ENCODE measurements around the gene VSIG10.
"Not testable (repeated sequence)": the region's sequence is repeated elsewhere in the genome, so short reads cannot be mapped to it uniquely, and the experiment has no call there.

The VSIG10 gene

DNA sequence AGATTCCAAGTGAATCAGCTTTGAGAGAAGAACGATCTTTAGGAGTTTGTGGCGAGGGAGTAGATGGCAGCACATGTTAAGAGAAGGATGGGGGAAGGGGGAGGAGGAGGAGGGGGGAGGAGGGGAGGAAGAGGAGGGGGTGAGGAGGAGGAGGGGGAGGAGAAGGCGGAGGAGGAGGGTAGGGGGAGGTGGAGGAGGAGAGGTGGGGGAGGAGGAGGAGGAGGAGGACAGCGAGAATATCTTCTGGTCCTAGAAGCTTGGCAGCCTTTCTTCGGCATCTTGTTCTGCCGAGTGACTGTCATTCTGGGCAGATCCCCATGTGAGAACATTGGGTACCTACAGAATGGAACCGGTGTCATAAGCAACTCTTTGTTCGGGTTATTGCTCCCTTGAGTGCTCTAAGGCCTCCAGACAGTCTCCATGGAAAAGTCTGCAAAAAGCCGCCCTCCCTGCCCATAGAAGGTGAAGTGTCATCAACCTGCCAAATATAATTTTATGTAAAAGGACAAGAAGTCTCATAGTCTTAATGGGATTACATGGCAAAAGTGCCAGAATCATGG is 80.4 kb downstream of the VSIG10 start:
- H3K36me3 ChIP-seq (ENCODE audit: low read length) = peaks cover 29% of the 10 kb centered on the region
- no peaks in the 10 kb centered on the region for H3K9me3 ChIP-seq (ENCODE audit: insufficient read depth, low read length)
- H3K27me3 ChIP-seq (ENCODE audit: low read length) = no peaks in the 10 kb centered on the region
- no peaks in the 10 kb centered on the region for H3K9me2 ChIP-seq (replicated peaks; ENCODE audit: insufficient read depth, low read length)
- H3K79me2 ChIP-seq (ENCODE audit: insufficient read depth, low read length) = peaks cover 11% of the 10 kb centered on the region
- H2AFZ ChIP-seq (ENCODE audit: low read depth, low read length, severe bottlenecking) = no peak overlapping the region
- no peak overlapping the region for H3K4me2 ChIP-seq (ENCODE audit: low read depth, low read length, poor library complexity, severe bottlenecking)
- no peaks in the 10 kb centered on the region for H3F3A ChIP-seq (ENCODE audit: insufficient read depth)
- TF ChIP-seq, protein P1, sequence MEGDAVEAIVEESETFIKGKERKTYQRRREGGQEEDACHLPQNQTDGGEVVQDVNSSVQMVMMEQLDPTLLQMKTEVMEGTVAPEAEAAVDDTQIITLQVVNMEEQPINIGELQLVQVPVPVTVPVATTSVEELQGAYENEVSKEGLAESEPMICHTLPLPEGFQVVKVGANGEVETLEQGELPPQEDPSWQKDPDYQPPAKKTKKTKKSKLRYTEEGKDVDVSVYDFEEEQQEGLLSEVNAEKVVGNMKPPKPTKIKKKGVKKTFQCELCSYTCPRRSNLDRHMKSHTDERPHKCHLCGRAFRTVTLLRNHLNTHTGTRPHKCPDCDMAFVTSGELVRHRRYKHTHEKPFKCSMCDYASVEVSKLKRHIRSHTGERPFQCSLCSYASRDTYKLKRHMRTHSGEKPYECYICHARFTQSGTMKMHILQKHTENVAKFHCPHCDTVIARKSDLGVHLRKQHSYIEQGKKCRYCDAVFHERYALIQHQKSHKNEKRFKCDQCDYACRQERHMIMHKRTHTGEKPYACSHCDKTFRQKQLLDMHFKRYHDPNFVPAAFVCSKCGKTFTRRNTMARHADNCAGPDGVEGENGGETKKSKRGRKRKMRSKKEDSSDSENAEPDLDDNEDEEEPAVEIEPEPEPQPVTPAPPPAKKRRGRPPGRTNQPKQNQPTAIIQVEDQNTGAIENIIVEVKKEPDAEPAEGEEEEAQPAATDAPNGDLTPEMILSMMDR (IDR thresholded peaks at IDR 0.05; ENCODE audit: insufficient read depth, low read length, poor library complexity, severe bottlenecking) = no peak
- TF ChIP-seq EZH2phosphoT487 (conservative IDR thresholded peaks at IDR 0.05; ENCODE audit: low read length) = no peak
- no peak overlapping the region for H3K27ac ChIP-seq (ENCODE audit: low read depth, low read length)
- H4K20me1 ChIP-seq (ENCODE audit: low read depth, low read length) = no peaks in the 10 kb centered on the region
- no peak overlapping the region for H3K9ac ChIP-seq (ENCODE audit: low read length)
- no peak overlapping the region for H3K4me3 ChIP-seq (ENCODE audit: insufficient read depth, low read length, poor library complexity, severe bottlenecking)

GRCh38 chr12:118022728-118023109 is 81.1 kb downstream of the VSIG10 start:
- no peak overlapping the region for H2AFZ ChIP-seq (ENCODE audit: low read depth, low read length, severe bottlenecking)
- no peak overlapping the region for H3K4me3 ChIP-seq (ENCODE audit: insufficient read depth, low read length, poor library complexity, severe bottlenecking)
- H3K79me2 ChIP-seq (ENCODE audit: insufficient read depth, low read length) = peaks cover 18% of the 10 kb centered on the region
- H3K9ac ChIP-seq (ENCODE audit: low read length) = no peak overlapping the region
- TF ChIP-seq EZH2phosphoT487 (conservative IDR thresholded peaks at IDR 0.05; ENCODE audit: low read length) = no peak
- TF ChIP-seq, protein P1 (IDR thresholded peaks at IDR 0.05; ENCODE audit: insufficient read depth, low read length, poor library complexity, severe bottlenecking) = no peak
- H3K9me2 ChIP-seq (replicated peaks; ENCODE audit: insufficient read depth, low read length) = no peaks in the 10 kb centered on the region
- no peaks in the 10 kb centered on the region for H3K9me3 ChIP-seq (ENCODE audit: insufficient read depth, low read length)
- no peaks in the 10 kb centered on the region for H3K27me3 ChIP-seq (ENCODE audit: low read length)
- no peak overlapping the region for H3K4me2 ChIP-seq (ENCODE audit: low read depth, low read length, poor library complexity, severe bottlenecking)
- peaks cover 27% of the 10 kb centered on the region for H3K36me3 ChIP-seq (ENCODE audit: low read length)
- H3K27ac ChIP-seq (ENCODE audit: low read depth, low read length) = no peak overlapping the region
- no peaks in the 10 kb centered on the region for H3F3A ChIP-seq (ENCODE audit: insufficient read depth)
- peaks cover 2% of the 10 kb centered on the region; the same call in 1 of the 2 replicates for H4K20me1 ChIP-seq (ENCODE audit: low read depth, low read length)

DNA sequence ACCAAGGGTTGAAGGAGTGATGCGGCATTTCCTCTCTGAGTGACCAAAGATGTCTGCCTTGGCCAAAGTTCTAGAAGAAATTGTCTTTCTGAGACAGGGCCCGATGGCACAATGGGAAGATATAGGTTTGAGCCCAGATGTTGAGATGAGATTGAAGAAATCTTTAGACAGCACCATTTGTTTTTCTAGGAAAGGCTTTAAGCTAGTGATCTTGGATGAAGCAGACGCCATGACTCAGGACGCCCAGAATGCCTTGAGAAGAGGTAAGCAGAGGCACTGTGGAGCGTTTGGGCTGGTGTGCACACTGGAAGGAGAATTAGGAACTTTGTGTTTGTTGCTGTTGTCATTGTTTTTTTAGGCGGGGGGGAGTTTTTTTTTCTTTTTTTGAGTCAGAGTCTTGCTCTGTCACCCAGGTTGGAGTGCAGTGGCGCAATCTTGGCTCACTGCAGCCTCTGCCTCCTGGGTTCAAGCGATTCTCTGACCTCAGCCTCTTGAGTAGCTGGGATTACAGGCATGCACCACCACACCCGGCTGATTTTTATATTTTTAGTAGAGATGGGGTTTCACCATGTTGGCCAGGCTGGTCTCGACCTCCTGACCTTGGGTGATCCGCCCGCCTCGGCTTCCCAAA is 81.6 kb downstream of the VSIG10 start:
- not testable (repeated sequence) for H3K9ac ChIP-seq (ENCODE audit: low read length); H3K4me3 ChIP-seq (ENCODE audit: insufficient read depth, low read length, poor library complexity, severe bottlenecking); H3F3A ChIP-seq (ENCODE audit: insufficient read depth); H3K9me2 ChIP-seq (replicated peaks; ENCODE audit: insufficient read depth, low read length); H3K9me3 ChIP-seq (ENCODE audit: insufficient read depth, low read length); H3K27me3 ChIP-seq (ENCODE audit: low read length); H4K20me1 ChIP-seq (ENCODE audit: low read depth, low read length); H2AFZ ChIP-seq (ENCODE audit: low read depth, low read length, severe bottlenecking); H3K4me2 ChIP-seq (ENCODE audit: low read depth, low read length, poor library complexity, severe bottlenecking); H3K27ac ChIP-seq (ENCODE audit: low read depth, low read length)
- Histone ChIP-seq H3K36me3 (ENCODE audit: low read length) (peaks cover 26% of the 10 kb centered on the region), H3K79me2 (ENCODE audit: insufficient read depth, low read length) (peaks cover 23% of the 10 kb centered on the region)

DNA sequence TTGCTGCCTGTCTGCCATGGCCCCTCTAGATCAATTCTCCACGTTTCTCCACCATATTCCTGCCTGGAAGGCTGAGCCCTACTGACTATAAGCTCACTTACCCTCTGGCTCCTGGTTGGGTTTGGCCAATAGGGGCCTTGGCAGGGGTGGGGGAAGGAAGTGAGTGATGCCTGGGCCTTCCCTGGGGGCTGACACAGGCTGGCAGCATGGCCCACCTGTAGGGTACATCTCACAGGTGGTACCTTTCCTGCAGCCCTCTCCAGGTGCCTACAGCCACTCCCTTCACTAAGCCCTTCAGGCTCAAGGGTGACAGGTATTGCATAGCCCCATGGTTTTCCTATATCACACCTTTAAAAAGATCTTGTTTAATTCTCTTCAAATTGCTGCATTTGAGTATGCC is 83.8 kb downstream of the VSIG10 start:
- peaks cover 28% of the 10 kb centered on the region for H3K79me2 ChIP-seq (ENCODE audit: insufficient read depth, low read length)
- H3K27ac ChIP-seq (ENCODE audit: low read depth, low read length) = no peak overlapping the region
- H3K4me3 ChIP-seq (ENCODE audit: insufficient read depth, low read length, poor library complexity, severe bottlenecking) = no peak overlapping the region
- H3K36me3 ChIP-seq (ENCODE audit: low read length) = peaks cover 22% of the 10 kb centered on the region
- TF ChIP-seq, protein P1 (IDR thresholded peaks at IDR 0.05; ENCODE audit: insufficient read depth, low read length, poor library complexity, severe bottlenecking) = no peak
- no peak for TF ChIP-seq EZH2phosphoT487 (conservative IDR thresholded peaks at IDR 0.05; ENCODE audit: low read length)
- no peaks in the 10 kb centered on the region for H3F3A ChIP-seq (ENCODE audit: insufficient read depth)
- H2AFZ ChIP-seq (ENCODE audit: low read depth, low read length, severe bottlenecking) = no peak overlapping the region
- no peaks in the 10 kb centered on the region for H3K9me2 ChIP-seq (replicated peaks; ENCODE audit: insufficient read depth, low read length)
- peaks cover 2% of the 10 kb centered on the region; the same call in 1 of the 2 replicates for H4K20me1 ChIP-seq (ENCODE audit: low read depth, low read length)
- no peak overlapping the region for H3K9ac ChIP-seq (ENCODE audit: low read length)
- H3K9me3 ChIP-seq (ENCODE audit: insufficient read depth, low read length) = no peaks in the 10 kb centered on the region
- H3K27me3 ChIP-seq (ENCODE audit: low read length) = no peaks in the 10 kb centered on the region
- H3K4me2 ChIP-seq (ENCODE audit: low read depth, low read length, poor library complexity, severe bottlenecking) = no peak overlapping the region
